Loucy (cell line): ENCODE results near the gene DPH3.
A peak's percentile ranks its signal among the peaks of the same experiment; 100 is the strongest.

ENCODE experiments used
- H2AFZ ChIP-seq: fragments of 200-600 bp; sonication (generic); 2 replicates; pipeline ENCODE4 v1.6.0; 2016; ENCODE audit warnings: antibody characterized with exemption, mild to moderate bottlenecking, low read length, moderate library complexity
- H3F3A ChIP-seq: fragments of 200-600 bp; 2 replicates; pipeline ENCODE4 v1.6.0; 2016; ENCODE audit warnings: antibody characterized with exemption, low read depth, mild to moderate bottlenecking
- H3K27me3 ChIP-seq: fragments of 200-600 bp; sonication (generic); 2 replicates; pipeline ENCODE4 v1.6.1; 2014; ENCODE audit warnings: low read length, mild to moderate bottlenecking; ENCODE audit not compliant: insufficient read depth, poor library complexity, severe bottlenecking
- H3K36me3 ChIP-seq: fragments of 200-600 bp; sonication (generic); 2 replicates; pipeline ENCODE4 v1.6.1; 2016; ENCODE audit warnings: low read length; ENCODE audit not compliant: insufficient read depth
- H3K4me1 ChIP-seq: fragments of 200-600 bp; sonication (generic); 2 replicates; pipeline ENCODE4 v1.5.1; 2014; ENCODE audit warnings: low read length, mild to moderate bottlenecking; ENCODE audit not compliant: insufficient read depth, poor library complexity, severe bottlenecking
- H3K4me2 ChIP-seq: fragments of 200-600 bp; sonication (generic); 2 replicates; pipeline ENCODE4 v1.6.0; 2014; ENCODE audit warnings: antibody characterized with exemption, low read length, low read depth, mild to moderate bottlenecking; ENCODE audit not compliant: poor library complexity, severe bottlenecking
- H3K4me3 ChIP-seq: fragments of 200-600 bp; sonication (generic); 2 replicates; pipeline ENCODE4 v1.5.1; 2014; ENCODE audit warnings: low read length, mild to moderate bottlenecking, mixed read lengths; ENCODE audit not compliant: poor library complexity, severe bottlenecking
- H3K79me2 ChIP-seq: fragments of 200-600 bp; sonication (generic); 2 replicates; pipeline ENCODE4 v1.6.1; 2014; ENCODE audit warnings: low read length; ENCODE audit not compliant: insufficient read depth
- H3K9ac ChIP-seq: fragments of 200-600 bp; sonication (generic); 2 replicates; pipeline ENCODE4 v1.6.0; 2014; ENCODE audit warnings: mild to moderate bottlenecking, low read depth, low read length, moderate library complexity; ENCODE audit not compliant: poor library complexity, severe bottlenecking
- H3K9me2 ChIP-seq: fragments of 200-600 bp; sonication (generic); replicated peaks from 2 replicates; pipeline ENCODE4 v1.6.1; 2016; ENCODE audit warnings: low read depth, low read length, mixed read lengths
- H3K9me3 ChIP-seq: fragments of 200-600 bp; sonication (generic); 2 replicates; pipeline ENCODE4 v1.6.1; 2014; ENCODE audit warnings: mild to moderate bottlenecking, antibody characterized with exemption, low read length, low read depth; ENCODE audit not compliant: insufficient read depth
- H4K20me1 ChIP-seq: fragments of 200-600 bp; sonication (generic); 2 replicates; pipeline ENCODE4 v1.6.0; 2014; ENCODE audit warnings: antibody characterized with exemption, low read length, mild to moderate bottlenecking; ENCODE audit not compliant: insufficient read depth, poor library complexity, severe bottlenecking
- EZH2phosphoT487 ChIP-seq: fragments of 200-600 bp; IDR thresholded peaks from 2 replicates; pipeline ENCODE4 v1.6.1; 2018; ENCODE audit warnings: antibody characterized with exemption, mild to moderate bottlenecking, moderate library complexity, borderline replicate concordance
- TF ChIP-seq, protein P1 (sequence below): fragments of 200-600 bp; sonication (generic); conservative IDR thresholded peaks from 2 replicates; pipeline ENCODE4 v1.5.1; 2014; ENCODE audit warnings: mild to moderate bottlenecking, antibody characterized with exemption, low read length

The DPH3 gene

DNA sequence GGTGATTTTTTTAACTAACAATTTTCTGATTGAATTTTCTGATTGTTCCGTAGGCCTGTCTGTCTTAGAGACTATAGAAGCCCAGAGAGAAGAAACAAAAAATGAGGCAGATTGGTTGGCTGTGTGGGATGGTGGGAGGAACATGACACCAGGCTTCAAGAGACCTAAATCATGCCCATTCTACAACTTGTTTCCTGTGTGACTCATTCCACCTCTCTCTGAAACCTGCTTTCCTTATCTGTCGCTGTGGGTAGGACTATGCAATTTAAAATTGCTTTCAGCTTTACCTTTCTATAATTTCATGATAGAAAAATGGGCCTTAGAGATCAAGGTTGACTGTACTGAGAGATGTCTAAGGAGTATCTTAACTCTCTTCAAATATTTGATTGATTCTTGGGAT, 44.8 kb upstream of the DPH3 start:
- Histone ChIP-seq H3K27me3 (no peaks in the 10 kb centered on the region), H3K4me3 (peak overlapping the region; percentile 47), H3K9ac (peak overlapping the region; percentile 29), H2AFZ (no peak overlapping the region), H4K20me1 (no peaks in the 10 kb centered on the region), H3K9me3 (no peaks in the 10 kb centered on the region), H3K9me2 (no peaks in the 10 kb centered on the region), H3K4me1 (peaks cover 53% of the 10 kb centered on the region), H3K36me3 (0 out of 2 replicates have a peak, but pooled peaks cover 3% of the 10 kb centered on the region), H3F3A (peaks cover 14% of the 10 kb centered on the region), H3K79me2 (no peaks in the 10 kb centered on the region), H3K4me2 (peak overlapping the region; percentile 72)
- TF ChIP-seq, protein P1, sequence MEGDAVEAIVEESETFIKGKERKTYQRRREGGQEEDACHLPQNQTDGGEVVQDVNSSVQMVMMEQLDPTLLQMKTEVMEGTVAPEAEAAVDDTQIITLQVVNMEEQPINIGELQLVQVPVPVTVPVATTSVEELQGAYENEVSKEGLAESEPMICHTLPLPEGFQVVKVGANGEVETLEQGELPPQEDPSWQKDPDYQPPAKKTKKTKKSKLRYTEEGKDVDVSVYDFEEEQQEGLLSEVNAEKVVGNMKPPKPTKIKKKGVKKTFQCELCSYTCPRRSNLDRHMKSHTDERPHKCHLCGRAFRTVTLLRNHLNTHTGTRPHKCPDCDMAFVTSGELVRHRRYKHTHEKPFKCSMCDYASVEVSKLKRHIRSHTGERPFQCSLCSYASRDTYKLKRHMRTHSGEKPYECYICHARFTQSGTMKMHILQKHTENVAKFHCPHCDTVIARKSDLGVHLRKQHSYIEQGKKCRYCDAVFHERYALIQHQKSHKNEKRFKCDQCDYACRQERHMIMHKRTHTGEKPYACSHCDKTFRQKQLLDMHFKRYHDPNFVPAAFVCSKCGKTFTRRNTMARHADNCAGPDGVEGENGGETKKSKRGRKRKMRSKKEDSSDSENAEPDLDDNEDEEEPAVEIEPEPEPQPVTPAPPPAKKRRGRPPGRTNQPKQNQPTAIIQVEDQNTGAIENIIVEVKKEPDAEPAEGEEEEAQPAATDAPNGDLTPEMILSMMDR, result no peak
- TF ChIP-seq EZH2phosphoT487, result no peak

DNA sequence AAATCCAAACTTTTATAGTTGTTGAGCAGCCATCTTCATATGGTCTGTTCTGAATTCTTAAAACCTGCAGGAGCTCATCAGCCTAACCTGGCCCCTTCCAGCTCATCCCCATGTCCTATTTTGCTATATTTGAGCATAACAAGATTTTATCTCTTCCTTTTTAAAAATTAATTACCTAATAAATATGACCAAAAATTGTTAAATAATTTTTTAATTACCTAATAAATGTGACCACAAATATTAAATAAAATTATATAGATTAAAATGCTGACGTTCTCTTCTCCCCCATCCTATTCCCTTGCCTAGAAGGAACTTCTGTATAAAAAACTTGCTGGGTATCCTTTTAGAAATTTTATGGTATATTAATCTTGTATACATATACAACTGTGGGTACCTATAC, 44.0 kb upstream of the DPH3 start:
- TF ChIP-seq, protein P1, result no peak
- TF ChIP-seq EZH2phosphoT487, result no peak
- Histone ChIP-seq H3K4me2 (no peak overlapping the region), H3F3A (peaks cover 14% of the 10 kb centered on the region), H3K9me2 (no peaks in the 10 kb centered on the region), H3K79me2 (no peaks in the 10 kb centered on the region), H3K27me3 (no peaks in the 10 kb centered on the region), H2AFZ (no peak overlapping the region), H3K9ac (no peak overlapping the region), H3K4me1 (peaks cover 46% of the 10 kb centered on the region), H4K20me1 (no peaks in the 10 kb centered on the region), H3K36me3 (peaks cover 7% of the 10 kb centered on the region; the same call in 1 of the 2 replicates), H3K9me3 (no peaks in the 10 kb centered on the region), H3K4me3 (no peak overlapping the region)

- TF ChIP-seq EZH2phosphoT487, result no peak
- TF ChIP-seq, protein P1, result no peak
- Histone ChIP-seq H3K4me2 (no peak overlapping the region), H3K9me3 (no peaks in the 10 kb centered on the region)
These were observed 43.2 kb upstream of the DPH3 start for GRCh38 chr3:16307832-16308531.

More at GRCh38 chr3:16307832-16308531, 43.2 kb upstream of the DPH3 start:
- H3K4me1 ChIP-seq, result peaks cover 46% of the 10 kb centered on the region
- no peak overlapping the region for H3K4me3 ChIP-seq
- H3K9me2 ChIP-seq, result no peaks in the 10 kb centered on the region
- H4K20me1 ChIP-seq, result no peaks in the 10 kb centered on the region
- H3K36me3 ChIP-seq, result peaks cover 13% of the 10 kb centered on the region; the same call in 1 of the 2 replicates
- no peak overlapping the region for H2AFZ ChIP-seq
- H3K79me2 ChIP-seq, result no peaks in the 10 kb centered on the region
- H3K27me3 ChIP-seq, result no peaks in the 10 kb centered on the region
- H3K9ac ChIP-seq, result no peak overlapping the region
- peaks cover 14% of the 10 kb centered on the region for H3F3A ChIP-seq
